Caco-2 (cell line): ENCODE results near the gene NRXN3. TPM values are rescaled to one million over a fixed set of nuclear protein-coding genes. Genes with fewer than 3 reads are reported as not detected.

ENCODE experiments used
- BruUV-seq: library from RNA; stranded (reverse); fragments of 400-500 nt; replicated peaks from 2 replicates; lab custom pipeline; 2021; lab: Mats Ljungman, UMichigan
- CTCF ChIA-PET: fragments of 300-600 bp; sonication (Branson Sonifier 250); formaldehyde crosslinking; loops from one replicate; lab custom pipeline; 2022; ENCODE audit warnings: antibody characterized with exemption; lab: Charles Lee
- POLR2A ChIA-PET: fragments of 300-600 bp; sonication (Branson Sonifier 250); formaldehyde crosslinking; loops from one replicate; lab custom pipeline; 2022; ENCODE audit warnings: antibody characterized with exemption; lab: Charles Lee
- DNase-seq, 2 experiments: peaks; one replicate each; pipeline versions ENCODE4 v3.0.0 to v3.0.0-alpha.2; 2020 to 2022
- H3K27me3 ChIP-seq: replicated peaks from 2 replicates; pipeline ENCODE4 v1.6.0; 2011; ENCODE audit warnings: low read length; ENCODE audit not compliant: control insufficient read depth, insufficient read depth
- H3K36me3 ChIP-seq: 2 replicates; pipeline ENCODE4 v1.5.1; 2011; ENCODE audit warnings: low read length; ENCODE audit not compliant: control insufficient read depth, insufficient read depth
- H3K4me1 ChIP-seq: fragments of 250-450 bp; sonication (Bioruptor Pico); 2 replicates; pipeline ENCODE4 v1.5.1; 2020; ENCODE audit warnings: mild to moderate bottlenecking
- H3K4me3 ChIP-seq: 2 replicates; pipeline ENCODE4 v1.5.1; 2011; ENCODE audit warnings: low read depth, mild to moderate bottlenecking, control low read depth, low read length
- H3K9me3 ChIP-seq: fragments of 250-450 bp; sonication (Bioruptor Pico); 2 replicates; pipeline ENCODE4 v1.5.1; 2020; ENCODE audit warnings: mild to moderate bottlenecking, moderate library complexity
- H3K27ac Mint-ChIP-seq: one replicate; pipeline ENCODE4 v1.8.0; 2022; ENCODE audit warnings: mixed read lengths; ENCODE audit not compliant: unreplicated experiment
- H3K27me3 Mint-ChIP-seq: one replicate; pipeline ENCODE4 v1.8.0; 2022; ENCODE audit warnings: mixed read lengths; ENCODE audit not compliant: insufficient read depth, unreplicated experiment
- H3K36me3 Mint-ChIP-seq: one replicate; pipeline ENCODE4 v1.8.0; 2022; ENCODE audit warnings: mild to moderate bottlenecking, mixed read lengths; ENCODE audit not compliant: insufficient read depth, unreplicated experiment
- H3K4me1 Mint-ChIP-seq: one replicate; pipeline ENCODE4 v1.8.0; 2022; ENCODE audit warnings: low read depth, mixed read lengths; ENCODE audit not compliant: unreplicated experiment
- H3K4me3 Mint-ChIP-seq: one replicate; pipeline ENCODE4 v1.8.0; 2022; ENCODE audit warnings: mild to moderate bottlenecking, moderate library complexity, mixed read lengths; ENCODE audit not compliant: unreplicated experiment
- H3K9me3 Mint-ChIP-seq: one replicate; pipeline ENCODE4 v1.8.0; 2022; ENCODE audit warnings: mixed read lengths; ENCODE audit not compliant: unreplicated experiment
- intact Hi-C: fragments of 100-400 bp; cut with micrococcal nuclease; formaldehyde crosslinking; loops from one replicate; pipeline ENCODE4 v1.10.0; 2022; ENCODE audit not compliant: unreplicated experiment
- total RNA-seq: library from RNA; stranded (reverse); gene quantifications from 2 replicates; pipeline ENCODE4 v1.2.3, GENCODE V29; 2022
- TF ChIP-seq, protein P1 (sequence below), 2 experiments: fragments of 200-600 bp in 1 of 2; IDR thresholded peaks; 1 replicate in 1 of 2; 2 replicates in 1 of 2; pipeline versions ENCODE4 v1.5.1 to v1.8.0; 2011 to 2022; ENCODE audit warnings: antibody characterized with exemption in 1 of 2, control low read depth in 1 of 2, inconsistent platforms in 1 of 2, low read depth in 1 of 2, low read length in 1 of 2, mild to moderate bottlenecking in 1 of 2, moderate library complexity in 1 of 2; ENCODE audit not compliant: insufficient read depth in 1 of 2, severe bottlenecking in 1 of 2, unreplicated experiment in 1 of 2

Gene NRXN3
- total RNA-seq, 1 experiment from 2014 or later, result 12.4 TPM

DNA sequence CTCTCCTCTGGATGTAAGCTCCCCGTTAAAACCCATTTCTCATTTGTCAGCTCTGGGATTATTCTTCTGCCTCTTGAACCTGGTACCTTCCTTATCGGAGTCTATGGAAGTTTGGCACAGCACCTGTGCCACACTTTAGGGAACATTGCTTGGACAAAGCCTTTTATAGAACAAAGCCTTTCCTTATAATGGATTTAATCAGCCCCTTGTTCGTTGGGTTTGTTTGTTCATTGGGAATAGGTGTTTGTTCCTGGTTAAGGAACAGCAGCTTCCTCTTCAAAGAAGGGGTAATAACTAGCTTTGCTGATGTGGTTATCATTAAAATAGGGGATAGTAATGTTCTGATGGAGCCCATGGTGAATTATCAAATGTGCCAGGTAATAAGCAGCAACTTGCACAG is 70.4 kb downstream of the NRXN3 start:
- TF ChIP-seq, protein P1, sequence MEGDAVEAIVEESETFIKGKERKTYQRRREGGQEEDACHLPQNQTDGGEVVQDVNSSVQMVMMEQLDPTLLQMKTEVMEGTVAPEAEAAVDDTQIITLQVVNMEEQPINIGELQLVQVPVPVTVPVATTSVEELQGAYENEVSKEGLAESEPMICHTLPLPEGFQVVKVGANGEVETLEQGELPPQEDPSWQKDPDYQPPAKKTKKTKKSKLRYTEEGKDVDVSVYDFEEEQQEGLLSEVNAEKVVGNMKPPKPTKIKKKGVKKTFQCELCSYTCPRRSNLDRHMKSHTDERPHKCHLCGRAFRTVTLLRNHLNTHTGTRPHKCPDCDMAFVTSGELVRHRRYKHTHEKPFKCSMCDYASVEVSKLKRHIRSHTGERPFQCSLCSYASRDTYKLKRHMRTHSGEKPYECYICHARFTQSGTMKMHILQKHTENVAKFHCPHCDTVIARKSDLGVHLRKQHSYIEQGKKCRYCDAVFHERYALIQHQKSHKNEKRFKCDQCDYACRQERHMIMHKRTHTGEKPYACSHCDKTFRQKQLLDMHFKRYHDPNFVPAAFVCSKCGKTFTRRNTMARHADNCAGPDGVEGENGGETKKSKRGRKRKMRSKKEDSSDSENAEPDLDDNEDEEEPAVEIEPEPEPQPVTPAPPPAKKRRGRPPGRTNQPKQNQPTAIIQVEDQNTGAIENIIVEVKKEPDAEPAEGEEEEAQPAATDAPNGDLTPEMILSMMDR (IDR thresholded peaks at IDR 0.05; ENCODE audit: insufficient read depth in 1 of 2, low read depth in 1 of 2, low read length in 1 of 2, severe bottlenecking in 1 of 2, unreplicated experiment in 1 of 2), result no peak
- H3K4me3 Mint-ChIP-seq, result no peak overlapping the region
- H3K27ac Mint-ChIP-seq, result no peak overlapping the region
- peaks cover 21% of the 10 kb centered on the region for H3K27me3 Mint-ChIP-seq
- H3K27me3 ChIP-seq, result no peaks in the 10 kb centered on the region; the same call in 1 of the 2 replicates
- no peaks in the 10 kb centered on the region for H3K4me1 ChIP-seq
- ChIA-PET CTCF (no interaction called here), POLR2A (no interaction called here)
- H3K9me3 ChIP-seq, result no peaks in the 10 kb centered on the region
- H3K4me1 Mint-ChIP-seq, result no peaks in the 10 kb centered on the region
- H3K9me3 Mint-ChIP-seq, result no peaks in the 10 kb centered on the region
- H3K36me3 Mint-ChIP-seq, result no peaks in the 10 kb centered on the region
- intact Hi-C loops, result no loop called here
- no peaks in the 10 kb centered on the region for H3K36me3 ChIP-seq
- no TSS peak for BruUV-seq
- no peak for DNase-seq
- no peak overlapping the region for H3K4me3 ChIP-seq

DNA sequence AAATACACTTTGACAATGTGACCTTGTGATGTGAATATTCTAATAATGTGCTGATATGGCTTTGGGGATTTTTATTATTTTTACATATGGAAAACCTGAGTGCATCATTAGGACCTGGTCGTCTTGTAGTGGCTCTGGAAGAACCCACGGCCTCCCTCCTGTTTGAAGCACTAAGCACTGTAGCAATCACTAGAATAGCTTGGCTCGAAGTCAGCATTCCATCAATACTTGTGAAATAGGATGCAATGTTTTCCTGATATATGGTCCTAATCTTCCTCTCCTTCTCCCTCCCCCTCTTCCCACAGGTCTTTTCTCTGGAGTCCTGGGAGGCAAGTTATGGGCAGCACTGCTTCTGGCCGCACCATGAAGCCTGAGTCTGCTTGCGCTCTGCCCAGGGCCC is 71.9 kb downstream of the NRXN3 start:
- no peaks in the 10 kb centered on the region for H3K9me3 ChIP-seq
- Mint-ChIP-seq H3K4me1 (no peaks in the 10 kb centered on the region), H3K27ac (no peak overlapping the region), H3K4me3 (no peak overlapping the region), H3K36me3 (no peaks in the 10 kb centered on the region), H3K9me3 (no peaks in the 10 kb centered on the region), H3K27me3 (peaks cover 19% of the 10 kb centered on the region)
- H3K27me3 ChIP-seq, result no peaks in the 10 kb centered on the region; the same call in 1 of the 2 replicates
- POLR2A ChIA-PET, result no interaction called here
- no peak overlapping the region for H3K4me3 ChIP-seq
- H3K4me1 ChIP-seq, result no peaks in the 10 kb centered on the region
- TF ChIP-seq, protein P1 (IDR thresholded peaks at IDR 0.05; ENCODE audit: insufficient read depth in 1 of 2, low read depth in 1 of 2, low read length in 1 of 2, severe bottlenecking in 1 of 2, unreplicated experiment in 1 of 2), result no peak
- CTCF ChIA-PET, result no interaction called here
- no peak for DNase-seq
- intact Hi-C loops, result no loop called here
- BruUV-seq, result no TSS peak
- no peaks in the 10 kb centered on the region for H3K36me3 ChIP-seq

DNA sequence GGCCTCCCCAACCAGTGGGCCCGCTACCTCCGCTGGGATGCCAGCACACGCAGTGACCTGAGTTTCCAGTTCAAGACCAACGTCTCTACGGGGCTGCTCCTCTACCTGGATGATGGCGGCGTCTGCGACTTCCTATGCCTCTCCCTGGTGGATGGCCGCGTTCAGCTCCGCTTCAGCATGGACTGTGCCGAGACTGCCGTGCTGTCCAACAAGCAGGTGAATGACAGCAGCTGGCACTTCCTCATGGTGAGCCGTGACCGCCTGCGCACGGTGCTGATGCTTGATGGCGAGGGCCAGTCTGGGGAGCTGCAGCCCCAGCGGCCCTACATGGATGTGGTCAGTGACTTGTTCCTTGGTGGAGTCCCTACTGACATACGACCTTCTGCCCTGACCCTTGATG is 73.0 kb downstream of the NRXN3 start:
- no peaks in the 10 kb centered on the region for H3K9me3 ChIP-seq
- intact Hi-C loops, result no loop called here
- H3K4me1 Mint-ChIP-seq, result no peaks in the 10 kb centered on the region
- H3K36me3 Mint-ChIP-seq, result no peaks in the 10 kb centered on the region
- CTCF ChIA-PET, result no interaction called here
- TF ChIP-seq, protein P1 (IDR thresholded peaks at IDR 0.05; ENCODE audit: insufficient read depth in 1 of 2, low read depth in 1 of 2, low read length in 1 of 2, severe bottlenecking in 1 of 2, unreplicated experiment in 1 of 2), result no peak
- no TSS peak for BruUV-seq
- POLR2A ChIA-PET, result no interaction called here
- H3K27me3 ChIP-seq, result no peaks in the 10 kb centered on the region; the same call in 1 of the 2 replicates
- no peaks in the 10 kb centered on the region for H3K36me3 ChIP-seq
- no peak overlapping the region for H3K27ac Mint-ChIP-seq
- no peak overlapping the region for H3K4me3 Mint-ChIP-seq
- no peaks in the 10 kb centered on the region for H3K9me3 Mint-ChIP-seq
- H3K27me3 Mint-ChIP-seq, result peaks cover 20% of the 10 kb centered on the region
- no peak for DNase-seq
- no peak overlapping the region for H3K4me3 ChIP-seq
- no peaks in the 10 kb centered on the region for H3K4me1 ChIP-seq
